HG03064 (cell line): Measurements from ENCODE around the gene C1QTNF2.

Experiments used
- ATAC-seq: cut with Tn5 transposase; IDR thresholded peaks from one replicate; pipeline ENCODE4 v1.9.1; 2021; ENCODE audit warnings: low read depth; ENCODE audit not compliant: unreplicated experiment

The C1QTNF2 gene

DNA sequence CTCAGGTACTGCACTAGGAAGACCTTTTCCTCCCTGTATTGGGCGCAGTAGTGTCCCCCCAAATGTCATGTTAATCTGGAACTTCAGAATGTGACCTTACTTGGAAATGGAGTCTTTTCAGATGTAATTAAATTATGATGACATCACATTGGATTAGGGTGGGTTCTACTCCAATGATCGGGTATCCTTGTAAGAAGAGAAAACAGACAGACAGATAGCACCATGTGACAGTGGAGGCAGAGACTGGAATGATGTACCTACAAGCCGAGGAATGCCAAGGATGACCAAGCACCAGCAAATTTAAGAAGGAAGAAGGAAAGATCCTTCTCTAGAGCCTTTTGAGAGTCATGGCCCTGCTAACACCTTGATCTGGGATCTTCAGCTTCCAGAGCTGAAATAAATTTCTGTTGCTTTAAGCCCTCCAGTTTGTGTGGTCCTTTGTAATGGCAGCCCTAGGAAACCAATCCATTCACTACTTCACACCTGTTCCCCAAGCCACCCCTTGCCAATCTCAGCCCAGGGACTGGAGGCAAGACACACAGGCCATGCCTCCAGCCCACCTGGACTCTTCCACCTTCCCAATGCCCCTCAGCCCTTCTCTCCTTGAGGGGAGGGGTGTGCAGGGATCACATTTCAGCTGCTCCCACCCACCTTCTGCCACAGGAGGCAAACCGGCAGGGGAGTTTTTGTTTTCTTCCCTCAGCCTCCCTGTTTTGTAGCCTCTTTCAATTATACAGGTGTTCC lies 59.7 kb downstream of the C1QTNF2 start:
- no peak for ATAC-seq

DNA sequence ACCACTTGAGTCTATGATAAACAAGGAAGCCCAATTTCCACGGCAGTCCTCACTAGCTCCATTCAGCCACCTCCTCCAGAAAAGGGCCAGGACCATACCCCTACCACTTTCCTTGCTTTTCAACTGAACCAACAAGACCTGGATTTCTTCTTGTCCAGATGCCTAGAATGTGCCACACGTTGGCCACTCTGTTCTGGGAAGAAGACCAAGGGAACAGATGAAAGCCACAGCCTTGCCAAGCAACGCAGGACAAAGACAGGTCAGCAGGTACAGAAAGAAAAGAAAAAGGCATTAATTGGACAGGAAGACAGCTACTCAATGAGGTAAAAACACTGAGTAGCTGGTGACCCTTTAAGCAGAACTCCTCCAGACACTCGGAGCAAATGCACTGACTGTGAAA lies 60.3 kb downstream of the C1QTNF2 start:
- ATAC-seq = no peak

DNA sequence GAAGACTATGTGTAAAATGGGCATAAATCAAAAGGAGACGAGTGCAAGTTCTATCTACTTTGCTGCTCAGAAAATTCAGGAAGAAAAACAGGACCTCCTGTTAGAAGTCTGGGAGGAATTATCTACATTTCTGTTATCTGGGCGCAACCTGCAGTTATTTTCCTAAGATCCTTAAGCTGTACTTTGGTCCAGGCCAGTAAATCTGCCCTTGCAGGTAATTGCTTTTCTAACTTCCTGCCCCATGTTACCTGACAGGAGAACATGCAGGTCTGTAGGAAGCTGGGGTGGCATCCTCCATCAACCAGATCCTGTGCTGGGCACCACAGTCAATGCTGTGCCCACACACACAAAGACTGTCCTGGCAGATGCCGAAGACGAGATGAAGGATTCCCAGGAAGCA lies 63.7 kb downstream of the C1QTNF2 start:
- ATAC-seq = no peak

DNA sequence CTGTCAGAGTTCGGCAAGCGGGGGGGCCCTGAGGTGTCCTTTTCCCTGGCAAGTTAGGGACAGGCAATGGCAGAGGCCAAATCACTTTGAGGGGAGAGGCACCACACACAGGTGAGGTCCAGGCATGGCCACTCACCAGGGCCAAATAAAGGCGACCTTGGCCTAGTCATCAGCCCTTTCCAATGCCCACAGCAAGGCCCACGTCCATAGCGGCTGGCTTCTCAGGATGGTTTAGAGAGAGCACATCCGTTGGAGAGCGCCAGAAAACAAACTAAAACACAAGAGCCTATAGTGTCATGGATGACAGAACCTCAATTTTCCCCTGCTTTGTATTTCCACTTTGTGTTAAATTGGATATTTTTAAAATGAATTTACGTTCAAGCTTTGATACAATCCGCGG lies 65.1 kb downstream of the C1QTNF2 start:
- ATAC-seq = no peak

DNA sequence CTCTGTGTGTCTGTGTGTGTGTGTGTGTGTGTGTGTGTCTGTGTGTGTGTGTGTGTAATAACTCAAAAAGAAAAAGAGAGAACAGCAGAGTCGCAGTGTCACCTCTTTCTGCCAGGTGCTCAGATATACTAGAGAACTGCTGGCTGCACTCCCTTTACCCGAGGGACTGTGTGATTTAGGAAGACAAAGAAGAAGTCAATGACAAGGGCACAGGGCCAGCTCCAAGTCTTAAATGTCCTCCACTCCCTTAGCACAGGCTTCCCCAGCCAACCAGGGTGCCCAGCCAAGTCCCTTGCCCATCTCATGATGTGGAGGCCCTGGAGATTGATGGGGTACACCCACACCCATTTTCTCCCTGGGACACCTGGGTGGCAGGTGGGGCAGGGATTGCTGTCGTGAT lies 66.7 kb downstream of the C1QTNF2 start:
- no peak for ATAC-seq

DNA sequence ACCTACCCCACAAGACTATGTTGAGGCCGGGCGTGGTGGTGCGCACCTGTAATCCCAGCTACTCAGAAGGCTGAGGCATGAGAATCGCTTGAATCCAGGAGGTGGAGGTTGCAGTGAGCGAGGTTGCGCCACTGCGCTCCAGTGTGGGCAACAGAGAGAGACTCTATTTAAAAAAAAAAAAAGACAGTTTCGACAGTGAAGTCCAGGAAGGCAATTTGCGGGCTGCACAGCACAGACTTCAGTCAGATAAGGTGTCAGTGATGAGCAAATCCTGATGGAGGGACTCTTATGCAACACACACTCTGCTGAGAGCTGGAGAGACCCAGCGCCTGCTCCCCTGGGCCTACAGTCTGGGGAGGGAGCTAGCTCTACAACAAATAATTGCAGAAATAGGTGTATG lies 72.2 kb downstream of the C1QTNF2 start:
- no peak for ATAC-seq

DNA sequence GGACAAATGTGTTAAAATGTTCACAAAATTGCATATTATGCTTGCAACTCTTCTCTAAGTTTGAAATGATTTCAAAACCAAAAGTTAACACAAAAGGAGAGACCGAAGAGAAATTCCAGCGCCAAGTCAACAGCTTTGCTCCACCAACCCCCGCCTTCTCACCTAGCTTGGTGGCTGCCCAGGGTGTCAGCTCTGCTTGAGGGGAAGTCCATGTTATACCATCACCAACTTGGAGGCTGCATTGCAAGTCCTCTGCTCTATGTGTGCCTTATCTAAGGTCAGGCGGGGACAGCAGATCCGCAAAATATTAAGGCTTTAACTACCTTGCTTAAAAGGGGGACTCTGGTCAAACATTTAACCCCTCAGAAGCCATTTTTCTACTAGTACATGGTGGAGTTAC lies 72.7 kb downstream of the C1QTNF2 start:
- ATAC-seq = no peak
